ENCODE data around the gene FBXO7. TPM values are rescaled to one million over a fixed set of nuclear protein-coding genes. Genes with fewer than 3 reads are reported as not detected.

FBXO7 gene
- total RNA-seq, 1 experiment from 2014 or later: 75.7 TPM

DNA sequence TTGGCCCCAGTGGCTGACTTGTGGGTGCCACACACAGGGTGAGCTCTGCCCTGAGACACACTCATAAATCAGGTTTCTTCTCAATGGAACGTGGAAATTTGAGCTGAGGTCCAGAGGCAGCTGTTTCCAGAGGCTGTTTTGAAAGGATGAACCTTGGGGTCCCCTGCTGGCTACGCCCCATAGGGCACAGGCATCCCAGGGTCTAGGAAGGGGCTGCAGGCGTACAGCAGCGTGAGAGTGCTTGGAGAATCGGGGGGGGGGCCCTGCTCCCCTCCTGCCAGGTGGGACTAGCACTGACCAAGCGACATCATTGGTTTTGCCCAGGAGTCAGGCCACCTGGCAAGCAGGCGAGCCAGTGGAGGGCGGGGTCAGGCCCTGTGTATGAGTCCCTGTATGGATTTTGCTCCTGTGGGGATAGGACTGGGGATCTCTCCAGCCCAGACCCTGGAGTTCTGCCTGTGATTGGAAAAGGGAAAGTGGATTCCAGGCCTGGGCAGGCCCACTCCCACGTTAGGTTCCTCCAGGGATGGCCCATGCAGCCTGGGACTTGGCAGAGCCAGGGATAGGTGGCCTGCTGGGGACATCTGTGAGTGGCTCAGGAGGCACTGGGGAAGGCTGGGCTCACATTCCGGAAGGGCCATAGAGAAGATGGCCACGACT is 61.0 kb downstream of the FBXO7 start:
- TF ChIP-seq, protein P1, sequence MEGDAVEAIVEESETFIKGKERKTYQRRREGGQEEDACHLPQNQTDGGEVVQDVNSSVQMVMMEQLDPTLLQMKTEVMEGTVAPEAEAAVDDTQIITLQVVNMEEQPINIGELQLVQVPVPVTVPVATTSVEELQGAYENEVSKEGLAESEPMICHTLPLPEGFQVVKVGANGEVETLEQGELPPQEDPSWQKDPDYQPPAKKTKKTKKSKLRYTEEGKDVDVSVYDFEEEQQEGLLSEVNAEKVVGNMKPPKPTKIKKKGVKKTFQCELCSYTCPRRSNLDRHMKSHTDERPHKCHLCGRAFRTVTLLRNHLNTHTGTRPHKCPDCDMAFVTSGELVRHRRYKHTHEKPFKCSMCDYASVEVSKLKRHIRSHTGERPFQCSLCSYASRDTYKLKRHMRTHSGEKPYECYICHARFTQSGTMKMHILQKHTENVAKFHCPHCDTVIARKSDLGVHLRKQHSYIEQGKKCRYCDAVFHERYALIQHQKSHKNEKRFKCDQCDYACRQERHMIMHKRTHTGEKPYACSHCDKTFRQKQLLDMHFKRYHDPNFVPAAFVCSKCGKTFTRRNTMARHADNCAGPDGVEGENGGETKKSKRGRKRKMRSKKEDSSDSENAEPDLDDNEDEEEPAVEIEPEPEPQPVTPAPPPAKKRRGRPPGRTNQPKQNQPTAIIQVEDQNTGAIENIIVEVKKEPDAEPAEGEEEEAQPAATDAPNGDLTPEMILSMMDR (IDR thresholded peaks at IDR 0.05; ENCODE audit: unreplicated experiment): no peak
- CTCF ChIA-PET: interaction anchor here (0.7 kb wide), 1 partner anchor 10 kb away, joined by 5 read pairs; no protein-coding TSS in a partner anchor
- intact Hi-C loops (cut with micrococcal nuclease; ENCODE audit: unreplicated experiment): loop anchor here (10.0 kb wide), 1 partner anchor 49 kb away; no protein-coding TSS in a partner anchor
- Mint-ChIP-seq H3K27me3 (ENCODE audit: unreplicated experiment) (no peaks in the 10 kb centered on the region), H3K9me3 (ENCODE audit: low read depth, unreplicated experiment) (peaks cover 3% of the 10 kb centered on the region), H3K4me1 (ENCODE audit: low read depth, unreplicated experiment) (peaks cover 48% of the 10 kb centered on the region), H3K4me3 (ENCODE audit: low read depth, unreplicated experiment) (no peak overlapping the region), H3K27ac (ENCODE audit: unreplicated experiment) (no peak overlapping the region), H3K36me3 (ENCODE audit: insufficient read depth, unreplicated experiment) (no peaks in the 10 kb centered on the region)
- DNase-seq: no peak
- no TSS peak for BruUV-seq (replicated peaks)

DNA sequence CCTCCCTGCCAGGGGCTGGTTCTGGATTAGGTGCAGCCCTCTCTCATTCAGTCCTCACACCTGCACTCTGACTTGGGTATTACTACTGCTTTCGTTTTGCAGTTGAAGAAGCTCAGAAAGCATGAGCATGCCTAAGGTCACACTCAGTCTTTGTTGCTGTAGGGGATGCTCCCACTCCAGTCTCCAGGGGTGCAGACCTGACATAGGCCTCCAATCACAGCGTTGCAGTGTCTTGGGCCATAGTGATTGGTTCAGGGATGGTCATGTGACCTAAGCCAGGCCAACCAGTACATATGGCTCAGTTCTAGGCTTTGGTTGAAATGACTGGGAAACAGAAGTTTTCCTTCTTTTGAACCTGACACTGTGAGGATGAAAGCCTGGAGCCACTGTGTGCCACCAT is 61.7 kb downstream of the FBXO7 start:
- Mint-ChIP-seq H3K27me3 (ENCODE audit: unreplicated experiment) (no peaks in the 10 kb centered on the region), H3K9me3 (ENCODE audit: low read depth, unreplicated experiment) (peaks cover 3% of the 10 kb centered on the region), H3K4me3 (ENCODE audit: low read depth, unreplicated experiment) (no peak overlapping the region), H3K27ac (ENCODE audit: unreplicated experiment) (no peak overlapping the region), H3K4me1 (ENCODE audit: low read depth, unreplicated experiment) (peaks cover 48% of the 10 kb centered on the region), H3K36me3 (ENCODE audit: insufficient read depth, unreplicated experiment) (no peaks in the 10 kb centered on the region)
- BruUV-seq (replicated peaks): no TSS peak
- no peak for DNase-seq
- CTCF ChIA-PET: interaction anchor here (1.1 kb wide), 1 partner anchor 261 kb away, joined by 3 read pairs; no protein-coding TSS in a partner anchor
- intact Hi-C loops (cut with micrococcal nuclease; ENCODE audit: unreplicated experiment): loop anchor here (10.0 kb wide), 1 partner anchor 48 kb away; no protein-coding TSS in a partner anchor
- TF ChIP-seq, protein P1 (IDR thresholded peaks at IDR 0.05; ENCODE audit: unreplicated experiment): no peak

DNA sequence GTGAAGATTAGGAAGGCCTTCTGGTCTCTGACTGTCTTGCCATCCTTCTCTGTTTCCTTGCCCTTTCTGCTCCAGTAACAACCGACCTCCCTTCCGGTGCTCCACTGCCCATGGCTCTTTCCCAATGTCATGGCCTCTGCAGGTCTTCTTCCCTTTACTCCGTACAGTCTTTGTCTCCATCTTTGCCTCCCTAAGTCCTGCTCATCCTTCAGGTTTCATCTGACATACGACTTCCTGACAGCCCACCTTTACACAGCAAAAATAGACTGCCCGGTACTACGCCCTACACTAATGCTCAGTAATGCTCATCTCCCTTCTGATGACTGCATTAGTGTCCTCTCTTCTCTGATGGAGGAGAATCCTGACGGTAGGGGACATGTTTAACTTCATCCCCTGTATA is 63.9 kb downstream of the FBXO7 start:
- H3K36me3 Mint-ChIP-seq (ENCODE audit: insufficient read depth, unreplicated experiment): no peaks in the 10 kb centered on the region
- DNase-seq: no peak
- CTCF ChIA-PET: no interaction called here
- no peak overlapping the region for H3K4me3 Mint-ChIP-seq (ENCODE audit: low read depth, unreplicated experiment)
- no peaks in the 10 kb centered on the region for H3K27me3 Mint-ChIP-seq (ENCODE audit: unreplicated experiment)
- peaks cover 27% of the 10 kb centered on the region for H3K4me1 Mint-ChIP-seq (ENCODE audit: low read depth, unreplicated experiment)
- no TSS peak for BruUV-seq (replicated peaks)
- intact Hi-C loops (cut with micrococcal nuclease; ENCODE audit: unreplicated experiment): loop anchor here (10.0 kb wide), 1 partner anchor 46 kb away; no protein-coding TSS in a partner anchor
- TF ChIP-seq, protein P1 (IDR thresholded peaks at IDR 0.05; ENCODE audit: unreplicated experiment): no peak
- H3K27ac Mint-ChIP-seq (ENCODE audit: unreplicated experiment): no peak overlapping the region
- H3K9me3 Mint-ChIP-seq (ENCODE audit: low read depth, unreplicated experiment): peaks cover 3% of the 10 kb centered on the region

DNA sequence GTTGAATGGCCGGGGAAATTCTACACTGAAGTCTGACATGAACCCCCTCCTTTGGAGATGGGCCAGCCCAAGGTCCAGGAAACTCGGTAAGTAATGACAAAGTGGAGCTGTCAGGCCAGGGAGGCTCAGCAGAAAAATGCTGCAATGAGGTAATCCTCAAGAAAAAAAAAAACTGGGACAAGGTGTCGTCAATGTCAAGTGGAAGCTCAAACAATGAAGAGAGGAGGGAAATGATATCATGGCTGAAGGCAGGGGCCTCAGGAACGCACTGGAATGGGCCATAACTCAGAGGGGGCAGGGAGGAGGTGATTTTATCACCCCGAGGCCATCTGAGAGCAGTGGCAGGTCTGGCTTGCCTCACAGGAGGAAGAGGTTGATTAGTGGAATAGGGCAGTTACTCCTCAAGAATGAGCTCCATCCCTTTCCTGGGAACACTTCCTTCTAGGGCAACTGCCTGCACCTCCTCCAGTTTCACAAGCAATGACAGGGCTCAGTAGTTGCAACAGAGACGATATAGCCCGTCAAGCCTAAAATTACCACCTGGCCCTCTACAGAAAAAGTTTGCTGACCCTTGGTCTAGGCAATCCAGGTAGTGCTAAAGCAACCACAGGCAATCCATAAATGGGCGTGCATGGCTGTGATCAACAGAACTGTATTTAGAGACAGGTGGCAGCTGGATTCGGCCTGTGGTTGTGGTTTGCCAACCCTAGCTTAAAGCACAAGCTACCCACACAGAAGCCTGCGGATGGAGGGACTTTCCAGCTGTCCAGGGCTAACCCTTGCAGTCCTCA is 65.2 kb downstream of the FBXO7 start:
- H3K27ac Mint-ChIP-seq (ENCODE audit: unreplicated experiment): no peak overlapping the region
- DNase-seq: no peak
- intact Hi-C loops (cut with micrococcal nuclease; ENCODE audit: unreplicated experiment): loop anchor here (10.0 kb wide), 1 partner anchor 45 kb away; no protein-coding TSS in a partner anchor

More for the DNA sequence above, 65.2 kb downstream of the FBXO7 start:
- Mint-ChIP-seq H3K9me3 (ENCODE audit: low read depth, unreplicated experiment) (peaks cover 3% of the 10 kb centered on the region), H3K36me3 (ENCODE audit: insufficient read depth, unreplicated experiment) (no peaks in the 10 kb centered on the region), H3K4me1 (ENCODE audit: low read depth, unreplicated experiment) (peaks cover 14% of the 10 kb centered on the region), H3K27me3 (ENCODE audit: unreplicated experiment) (no peaks in the 10 kb centered on the region), H3K4me3 (ENCODE audit: low read depth, unreplicated experiment) (no peak overlapping the region)
- CTCF ChIA-PET: interaction anchor here (0.7 kb wide), 1 partner anchor 257 kb away, joined by 5 read pairs; no protein-coding TSS in a partner anchor
- TF ChIP-seq, protein P1 (IDR thresholded peaks at IDR 0.05; ENCODE audit: unreplicated experiment): no peak
- no TSS peak for BruUV-seq (replicated peaks)

Data from Calu3 (cell line).